ENCODE results near the gene KDM4C. TPM values are rescaled to one million over a fixed set of nuclear protein-coding genes. Genes with fewer than 3 reads are reported as not detected.
A peak's percentile ranks its signal among the peaks of the same experiment; 100 is the strongest.

Gene KDM4C
- total and polyA plus RNA-seq, 2 donors (not counting 1 experiment from before 2014, with no cell fraction given): 13.0 to 39.0 TPM

DNA sequence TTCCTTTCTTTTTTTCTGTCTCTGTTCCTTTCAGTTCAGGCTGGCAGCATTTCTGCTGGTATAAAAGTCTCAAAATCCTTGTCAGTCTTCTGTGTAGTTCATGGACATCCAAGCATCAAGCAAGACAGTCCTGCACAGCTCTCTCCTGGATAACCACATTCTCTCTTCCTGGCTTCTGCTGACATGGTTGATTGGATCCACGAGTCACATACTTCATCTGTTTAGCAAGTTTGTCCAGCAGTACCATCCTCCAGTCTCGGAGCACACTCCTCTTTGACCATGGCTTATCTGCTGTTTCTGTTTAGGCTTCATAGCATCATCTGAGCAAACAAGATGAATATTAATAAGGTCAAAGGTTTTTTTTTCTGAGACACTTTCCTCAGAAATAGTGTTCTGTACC is 220.8 kb downstream of the KDM4C start:
- Histone ChIP-seq H2AFZ (ENCODE audit: low read length) (no peak overlapping the region), H3K79me2 (ENCODE audit: control insufficient read depth, insufficient read depth, low read length) (no peaks in the 10 kb centered on the region), H3K4me2 (ENCODE audit: extremely low read depth, insufficient read depth, low read length) (no peak overlapping the region), H3K9ac (ENCODE audit: insufficient read depth, low read length) (no peak overlapping the region), H3K36me3 (ENCODE audit: control insufficient read depth, insufficient read depth, low read length) (no peaks in the 10 kb centered on the region), H3K4me1 (ENCODE audit: control insufficient read depth, extremely low read depth, insufficient read depth, low read length) (no peaks in the 10 kb centered on the region), H3K27me3 (ENCODE audit: control insufficient read depth, insufficient read depth, low read length) (no peaks in the 10 kb centered on the region), H4K20me1 (ENCODE audit: control insufficient read depth, extremely low read depth, insufficient read depth, low read length) (no peaks in the 10 kb centered on the region), H3K27ac (ENCODE audit: insufficient read depth, low read length) (no peak overlapping the region), H3K4me3 (replicated peaks in 1 of 4; ENCODE audit: control extremely low read depth in 1 of 4, insufficient read depth in 1 of 4, low read depth in 3 of 4, low read length in 4 of 4) (no peak overlapping the region), H3K9me3 (ENCODE audit: control insufficient read depth, insufficient read depth, low read depth, low read length) (no peaks in the 10 kb centered on the region)
- no peak for DNase-seq (ENCODE audit: low read depth in 2 of 2)
- TF ChIP-seq EZH2 (IDR thresholded peaks at IDR 0.05; ENCODE audit: low read length, missing control alignments): no peak

DNA sequence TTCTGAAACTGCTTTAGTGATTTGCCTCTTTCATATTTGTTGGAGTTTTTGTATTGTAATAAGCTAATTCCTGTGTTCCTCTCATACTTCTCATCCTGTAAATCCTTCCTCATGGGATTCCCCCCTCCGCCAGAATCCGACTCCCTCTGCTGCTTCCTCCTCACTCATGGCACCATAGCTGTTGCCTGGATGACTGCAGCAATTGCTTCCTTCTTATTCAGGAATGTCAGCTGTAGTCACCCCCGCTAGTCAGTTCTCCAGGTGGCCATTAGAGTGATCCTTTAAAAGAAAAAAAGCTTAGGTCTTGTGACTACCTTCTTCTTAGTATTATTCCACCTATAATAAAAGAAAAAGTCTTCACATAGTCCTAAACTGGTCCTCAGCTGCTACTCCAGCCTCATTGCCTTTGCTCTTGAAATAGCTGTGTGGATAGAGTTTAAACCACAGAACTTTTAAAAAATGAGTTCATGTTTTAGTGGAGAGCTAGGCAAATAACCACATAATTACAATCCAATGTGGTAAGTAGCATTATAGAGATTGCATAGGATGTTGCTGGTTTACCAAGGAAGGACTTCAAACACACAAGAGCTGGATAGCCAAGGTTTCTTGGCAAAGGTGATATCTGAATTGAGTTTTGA is 227.3 kb downstream of the KDM4C start:
- TF ChIP-seq, protein P1, sequence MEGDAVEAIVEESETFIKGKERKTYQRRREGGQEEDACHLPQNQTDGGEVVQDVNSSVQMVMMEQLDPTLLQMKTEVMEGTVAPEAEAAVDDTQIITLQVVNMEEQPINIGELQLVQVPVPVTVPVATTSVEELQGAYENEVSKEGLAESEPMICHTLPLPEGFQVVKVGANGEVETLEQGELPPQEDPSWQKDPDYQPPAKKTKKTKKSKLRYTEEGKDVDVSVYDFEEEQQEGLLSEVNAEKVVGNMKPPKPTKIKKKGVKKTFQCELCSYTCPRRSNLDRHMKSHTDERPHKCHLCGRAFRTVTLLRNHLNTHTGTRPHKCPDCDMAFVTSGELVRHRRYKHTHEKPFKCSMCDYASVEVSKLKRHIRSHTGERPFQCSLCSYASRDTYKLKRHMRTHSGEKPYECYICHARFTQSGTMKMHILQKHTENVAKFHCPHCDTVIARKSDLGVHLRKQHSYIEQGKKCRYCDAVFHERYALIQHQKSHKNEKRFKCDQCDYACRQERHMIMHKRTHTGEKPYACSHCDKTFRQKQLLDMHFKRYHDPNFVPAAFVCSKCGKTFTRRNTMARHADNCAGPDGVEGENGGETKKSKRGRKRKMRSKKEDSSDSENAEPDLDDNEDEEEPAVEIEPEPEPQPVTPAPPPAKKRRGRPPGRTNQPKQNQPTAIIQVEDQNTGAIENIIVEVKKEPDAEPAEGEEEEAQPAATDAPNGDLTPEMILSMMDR (conservative IDR thresholded peaks at IDR 0.05 in 1 of 2, IDR thresholded peaks at IDR 0.05 in 1 of 2; ENCODE audit: low read depth in 1 of 2, low read length in 2 of 2): no peak
- no peak for TF ChIP-seq EZH2 (IDR thresholded peaks at IDR 0.05; ENCODE audit: low read length, missing control alignments)
- Histone ChIP-seq H3K36me3 (ENCODE audit: control insufficient read depth, insufficient read depth, low read length) (no peaks in the 10 kb centered on the region), H3K4me2 (ENCODE audit: extremely low read depth, insufficient read depth, low read length) (no peak overlapping the region), H3K9me3 (ENCODE audit: control insufficient read depth, insufficient read depth, low read depth, low read length) (no peaks in the 10 kb centered on the region), H3K27ac (ENCODE audit: insufficient read depth, low read length) (no peak overlapping the region), H3K4me3 (replicated peaks in 1 of 4; ENCODE audit: control extremely low read depth in 1 of 4, insufficient read depth in 1 of 4, low read depth in 3 of 4, low read length in 4 of 4) (no peak overlapping the region), H3K27me3 (ENCODE audit: control insufficient read depth, insufficient read depth, low read length) (no peaks in the 10 kb centered on the region), H3K4me1 (ENCODE audit: control insufficient read depth, extremely low read depth, insufficient read depth, low read length) (no peaks in the 10 kb centered on the region), H3K79me2 (ENCODE audit: control insufficient read depth, insufficient read depth, low read length) (no peaks in the 10 kb centered on the region), H4K20me1 (ENCODE audit: control insufficient read depth, extremely low read depth, insufficient read depth, low read length) (no peaks in the 10 kb centered on the region), H3K9ac (ENCODE audit: insufficient read depth, low read length) (no peak overlapping the region), H2AFZ (ENCODE audit: low read length) (no peak overlapping the region)
- peak in 1 of 2 donors; percentile 42 for DNase-seq (ENCODE audit: low read depth in 2 of 2)

DNA sequence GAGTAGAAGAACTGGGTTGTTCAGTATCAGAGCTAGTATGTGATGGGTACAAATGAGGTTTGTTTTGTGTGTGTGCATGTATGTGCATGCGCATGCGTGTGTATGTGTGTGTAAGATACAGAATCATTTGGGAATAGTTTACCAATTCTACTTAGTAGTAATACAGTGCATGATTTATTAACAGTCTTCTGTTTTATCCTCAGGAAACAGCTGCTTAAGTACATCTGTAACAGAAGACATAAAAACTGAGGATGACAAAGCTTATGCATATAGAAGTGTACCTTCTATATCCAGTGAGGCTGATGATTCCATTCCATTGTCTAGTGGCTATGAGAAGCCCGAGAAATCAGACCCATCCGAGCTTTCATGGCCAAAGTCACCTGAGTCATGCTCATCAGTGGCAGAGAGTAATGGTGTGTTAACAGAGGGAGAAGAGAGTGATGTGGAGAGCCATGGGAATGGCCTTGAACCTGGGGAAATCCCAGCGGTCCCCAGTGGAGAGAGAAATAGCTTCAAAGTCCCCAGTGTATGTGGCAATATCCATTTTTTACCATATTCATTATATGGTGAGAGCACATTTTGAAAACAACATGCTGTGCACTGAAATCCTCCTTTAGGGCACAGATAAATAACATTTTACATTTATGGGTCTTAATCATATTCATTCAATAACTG is 228.5 kb downstream of the KDM4C start:
- Histone ChIP-seq H3K36me3 (ENCODE audit: control insufficient read depth, insufficient read depth, low read length) (no peaks in the 10 kb centered on the region), H3K4me3 (replicated peaks in 1 of 4; ENCODE audit: control extremely low read depth in 1 of 4, insufficient read depth in 1 of 4, low read depth in 3 of 4, low read length in 4 of 4) (no peak overlapping the region), H3K9ac (ENCODE audit: insufficient read depth, low read length) (no peak overlapping the region), H3K27me3 (ENCODE audit: control insufficient read depth, insufficient read depth, low read length) (no peaks in the 10 kb centered on the region), H3K9me3 (ENCODE audit: control insufficient read depth, insufficient read depth, low read depth, low read length) (no peaks in the 10 kb centered on the region), H4K20me1 (ENCODE audit: control insufficient read depth, extremely low read depth, insufficient read depth, low read length) (no peaks in the 10 kb centered on the region), H3K27ac (ENCODE audit: insufficient read depth, low read length) (no peak overlapping the region), H3K4me2 (ENCODE audit: extremely low read depth, insufficient read depth, low read length) (no peak overlapping the region), H3K79me2 (ENCODE audit: control insufficient read depth, insufficient read depth, low read length) (no peaks in the 10 kb centered on the region), H2AFZ (ENCODE audit: low read length) (no peak overlapping the region), H3K4me1 (ENCODE audit: control insufficient read depth, extremely low read depth, insufficient read depth, low read length) (no peaks in the 10 kb centered on the region)
- no peak for DNase-seq (ENCODE audit: low read depth in 2 of 2)
- no peak for TF ChIP-seq EZH2 (IDR thresholded peaks at IDR 0.05; ENCODE audit: low read length, missing control alignments)
- TF ChIP-seq, protein P1 (conservative IDR thresholded peaks at IDR 0.05 in 1 of 2, IDR thresholded peaks at IDR 0.05 in 1 of 2; ENCODE audit: low read depth in 1 of 2, low read length in 2 of 2): no peak
